GM10266 (cell line): Measurements from ENCODE around the gene FAM221B.

ENCODE experiments used
- DNase-seq: peaks from one replicate; pipeline ENCODE4 v3.0.0; 2012; ENCODE audit errors: extremely low spot score
- CTCF ChIP-seq: IDR thresholded peaks from 2 replicates; pipeline ENCODE4 v1.5.1; 2012; ENCODE audit warnings: mild to moderate bottlenecking, low read depth; ENCODE audit not compliant: control insufficient read depth, insufficient read depth; ENCODE audit errors: missing control alignments

The FAM221B gene

GRCh38 chr9:35845824-35846771 lies 17.6 kb upstream of the FAM221B start:
- no peak for DNase-seq
- no peak for TF ChIP-seq CTCF

DNA sequence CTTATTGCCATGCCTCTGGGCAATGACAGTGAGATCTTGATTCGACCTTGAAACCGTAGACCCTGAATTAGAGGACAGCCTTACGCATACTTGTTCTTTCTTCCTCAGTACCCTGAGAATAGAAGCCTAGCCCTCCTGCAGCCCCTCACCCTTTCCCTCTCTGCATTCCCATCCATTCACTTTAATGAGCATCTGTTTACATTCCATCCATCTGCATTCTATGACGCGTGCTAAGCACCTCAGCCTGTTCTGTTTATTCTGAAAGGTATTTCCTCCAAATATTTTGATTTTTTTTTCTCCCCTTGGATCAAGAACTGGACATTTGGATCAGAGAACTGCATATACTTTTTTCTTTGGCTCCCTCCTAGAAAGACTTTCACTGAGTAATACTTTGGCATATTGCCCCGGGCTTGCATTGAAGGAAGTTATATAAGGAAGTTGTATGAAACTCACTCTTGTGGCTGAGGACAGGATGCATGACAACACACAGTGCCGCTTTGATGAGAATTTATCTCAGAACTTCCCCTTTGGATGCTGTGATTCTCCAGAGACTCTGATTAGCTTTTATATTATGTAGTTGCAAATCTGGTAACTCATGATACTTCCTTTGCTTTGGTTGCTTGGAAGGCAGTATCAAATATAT lies 16.2 kb upstream of the FAM221B start:
- no peak for TF ChIP-seq CTCF
- DNase-seq: peak; percentile 57

- TF ChIP-seq CTCF: no peak
- peak; percentile 83 for DNase-seq
Measured at GRCh38 chr9:35842795-35843194, 14.3 kb upstream of the FAM221B start.

DNA sequence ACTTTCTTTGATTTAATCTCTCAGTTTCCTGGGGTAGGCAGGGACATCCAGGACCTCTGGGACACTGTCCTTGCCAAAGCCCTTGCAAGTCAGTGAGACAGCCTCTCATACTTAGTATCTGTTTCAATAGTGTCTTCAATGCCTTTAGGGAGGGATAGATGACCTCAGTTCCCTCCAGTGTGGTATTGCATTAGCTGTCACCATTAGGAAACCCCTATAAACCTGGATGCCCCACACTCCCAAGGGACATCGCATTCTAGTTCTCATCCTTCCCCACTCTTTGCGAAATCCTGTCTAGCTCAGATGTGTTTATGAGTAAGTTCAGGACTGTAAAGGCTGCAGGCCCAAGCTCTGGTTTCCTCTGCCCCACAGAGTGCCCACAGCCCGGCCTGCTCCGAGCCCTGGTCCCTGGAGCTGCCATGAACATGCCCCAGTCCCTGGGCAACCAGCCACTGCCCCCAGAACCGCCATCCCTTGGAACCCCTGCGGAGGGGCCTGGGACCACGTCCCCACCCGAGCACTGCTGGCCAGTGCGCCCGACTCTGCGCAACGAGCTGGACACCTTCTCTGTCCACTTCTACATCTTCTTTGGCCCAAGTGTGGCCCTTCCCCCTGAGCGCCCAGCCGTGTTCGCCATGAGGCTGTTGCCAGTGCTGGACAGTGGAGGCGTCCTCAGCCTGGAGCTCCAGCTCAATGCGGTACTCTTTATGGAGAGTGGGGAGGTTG lies 13.7 kb upstream of the FAM221B start:
- no peak for DNase-seq
- TF ChIP-seq CTCF: no peak

- TF ChIP-seq CTCF: no peak
- DNase-seq: no peak
Measured at GRCh38 chr9:35841645-35841900, 13.0 kb upstream of the FAM221B start.

DNA sequence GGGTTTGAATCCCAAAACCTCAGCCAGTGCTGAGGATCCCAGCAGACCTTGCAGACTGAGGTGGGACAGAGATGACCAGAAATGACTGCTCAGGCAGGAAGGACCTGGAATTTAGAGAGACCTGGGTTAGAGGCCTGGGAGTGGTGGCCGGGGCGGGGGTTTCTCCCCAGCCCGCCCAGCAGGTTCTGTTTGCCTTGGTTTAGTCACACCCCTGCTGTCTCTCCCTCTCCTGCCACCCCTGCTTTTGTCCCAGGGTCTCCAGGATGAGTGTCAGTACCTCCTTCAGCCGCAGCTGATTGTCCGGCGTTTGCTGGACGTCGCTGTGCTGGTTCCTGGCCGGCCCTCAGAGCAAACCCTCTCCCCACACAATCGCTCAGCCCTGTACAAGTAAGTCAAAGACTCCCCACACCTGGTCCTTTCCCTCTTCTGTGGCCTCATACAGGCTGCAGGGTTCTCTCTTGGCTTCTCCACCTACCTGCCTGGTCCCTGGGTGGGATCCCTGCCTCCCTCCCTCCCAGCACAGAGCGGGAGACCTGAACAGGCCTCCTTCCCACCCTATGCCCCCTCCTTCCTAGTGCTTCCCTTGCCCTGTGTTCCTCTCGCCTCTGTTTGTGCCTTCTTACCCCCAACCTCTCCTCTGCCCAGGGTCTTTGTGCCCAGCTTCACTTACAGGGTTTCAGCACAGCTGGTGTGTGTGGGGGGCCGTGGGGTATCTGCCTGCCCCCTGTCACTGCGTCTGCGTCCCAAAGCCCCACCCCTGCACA lies 12.5 kb upstream of the FAM221B start:
- no peak for TF ChIP-seq CTCF

DNA sequence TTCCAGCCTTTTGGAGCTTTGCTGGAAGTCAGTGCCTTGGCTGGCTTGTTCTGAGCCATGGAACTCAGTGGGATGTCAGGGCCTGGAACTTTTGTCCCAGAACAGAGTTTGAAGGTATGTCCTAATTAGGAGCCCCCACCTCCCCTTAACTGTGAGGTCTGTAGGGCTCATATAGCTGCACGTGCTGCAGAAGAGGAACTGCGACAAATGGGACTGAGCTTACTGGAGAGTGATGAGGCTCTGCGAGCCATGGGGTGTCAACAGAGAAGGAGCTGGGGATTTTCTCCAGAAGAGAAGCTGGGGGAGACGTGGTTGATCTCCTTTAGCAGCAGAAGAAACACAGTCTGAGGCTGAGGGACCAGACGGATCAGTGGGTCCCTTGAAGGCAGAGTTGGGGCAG lies 11.4 kb upstream of the FAM221B start:
- no peak for TF ChIP-seq CTCF
- DNase-seq: no peak

More for the DNA sequence above, 12.5 kb upstream of the FAM221B start:
- DNase-seq: no peak
